Measurements from ENCODE around the gene ALPG. TPM values are rescaled to one million over a fixed set of nuclear protein-coding genes. Genes with fewer than 3 reads are reported as not detected.
"Not testable (repeated sequence)": the region's sequence is repeated elsewhere in the genome, so short reads cannot be mapped to it uniquely, and the experiment has no call there.

ALPG gene
- total RNA-seq, 1 experiment from 2014 or later: 65.3 TPM

- BruUV-seq (replicated peaks): no TSS peak
- intact Hi-C loops (cut with micrococcal nuclease; ENCODE audit: unreplicated experiment) (no loop called here), in situ Hi-C loops (cut with HindIII; ENCODE audit: low pct_unique_long_range_greater_than_20kb, low sequenced_read_pairs) (no loop called here)
- ChIA-PET POLR2A (no interaction called here), CTCF (interaction anchor here (0.6 to 1.0 kb wide), 3 partner anchors 73 to 638 kb away, joined by 4 to 16 read pairs (median 5); no protein-coding TSS in a partner anchor)
- H3K9me3 ChIP-seq (ENCODE audit: control insufficient read depth, insufficient read depth, low read depth, low read length): no peaks in the 10 kb centered on the region
- H3K4me3 ChIP-seq (ENCODE audit: low read depth in 2 of 2, low read length in 2 of 2): no peak overlapping the region
- no peak overlapping the region; the same call in 1 of the 2 replicates for H3K27ac ChIP-seq (ENCODE audit: low read length)
- no peaks in the 10 kb centered on the region; the same call in none of the 2 replicates for H3K4me1 ChIP-seq (ENCODE audit: control insufficient read depth, insufficient read depth, low read length)
- DNase-seq (ENCODE audit: low read depth, low spot score): peak; percentile 27
- H3K27me3 ChIP-seq (ENCODE audit: control insufficient read depth, insufficient read depth, low read length): no peaks in the 10 kb centered on the region
- ATAC-seq: peak; percentile 48
- no peaks in the 10 kb centered on the region for H3K36me3 ChIP-seq (ENCODE audit: control insufficient read depth, insufficient read depth, low read length)
- TF ChIP-seq SIN3A (IDR thresholded peaks at IDR 0.05; ENCODE audit: borderline replicate concordance, insufficient read depth, low read depth, low read length) (no peak), CTCF (IDR thresholded peaks at IDR 0.05) (peak; percentile 86), TCF7L2 (IDR thresholded peaks at IDR 0.05; ENCODE audit: low read depth, low read length) (no peak), REST (IDR thresholded peaks at IDR 0.05; ENCODE audit: insufficient read depth in 1 of 2, low read depth in 2 of 2, low read length in 1 of 2) (no peak), POLR2AphosphoS5 (IDR thresholded peaks at IDR 0.05; ENCODE audit: low read depth, low read length) (no peak)
These were observed 37.9 kb downstream of the ALPG start for GRCh38 chr2:232444409-232445148.

- BruUV-seq (replicated peaks); H3K9me3 ChIP-seq (ENCODE audit: control insufficient read depth, insufficient read depth, low read depth, low read length); POLR2A ChIA-PET; in situ Hi-C loops (cut with HindIII; ENCODE audit: low pct_unique_long_range_greater_than_20kb, low sequenced_read_pairs); ATAC-seq; DNase-seq (ENCODE audit: low read depth, low spot score); H3K27me3 ChIP-seq (ENCODE audit: control insufficient read depth, insufficient read depth, low read length); H3K27ac ChIP-seq (ENCODE audit: low read length); H3K4me3 ChIP-seq (ENCODE audit: low read depth in 2 of 2, low read length in 2 of 2); H3K36me3 ChIP-seq (ENCODE audit: control insufficient read depth, insufficient read depth, low read length); intact Hi-C loops (cut with micrococcal nuclease; ENCODE audit: unreplicated experiment); H3K4me1 ChIP-seq (ENCODE audit: control insufficient read depth, insufficient read depth, low read length): not testable (repeated sequence)
- CTCF ChIA-PET: interaction anchor here (0.6 kb wide), 1 partner anchor 639 kb away, joined by 4 read pairs; no protein-coding TSS in a partner anchor
These were observed 38.7 kb downstream of the ALPG start for GRCh38 chr2:232445149-232445885.
